Measurements from ENCODE around the gene SRC.
"Not testable (repeated sequence)": the region's sequence is repeated elsewhere in the genome, so short reads cannot be mapped to it uniquely, and the experiment has no call there.

Gene SRC

GRCh38 chr20:37334450-37334849, 11.5 kb upstream of the SRC start:
- DNase-seq (ENCODE audit: extremely low spot score, insufficient read length, low read depth): no peak
- FAIRE-seq: no peak

DNA sequence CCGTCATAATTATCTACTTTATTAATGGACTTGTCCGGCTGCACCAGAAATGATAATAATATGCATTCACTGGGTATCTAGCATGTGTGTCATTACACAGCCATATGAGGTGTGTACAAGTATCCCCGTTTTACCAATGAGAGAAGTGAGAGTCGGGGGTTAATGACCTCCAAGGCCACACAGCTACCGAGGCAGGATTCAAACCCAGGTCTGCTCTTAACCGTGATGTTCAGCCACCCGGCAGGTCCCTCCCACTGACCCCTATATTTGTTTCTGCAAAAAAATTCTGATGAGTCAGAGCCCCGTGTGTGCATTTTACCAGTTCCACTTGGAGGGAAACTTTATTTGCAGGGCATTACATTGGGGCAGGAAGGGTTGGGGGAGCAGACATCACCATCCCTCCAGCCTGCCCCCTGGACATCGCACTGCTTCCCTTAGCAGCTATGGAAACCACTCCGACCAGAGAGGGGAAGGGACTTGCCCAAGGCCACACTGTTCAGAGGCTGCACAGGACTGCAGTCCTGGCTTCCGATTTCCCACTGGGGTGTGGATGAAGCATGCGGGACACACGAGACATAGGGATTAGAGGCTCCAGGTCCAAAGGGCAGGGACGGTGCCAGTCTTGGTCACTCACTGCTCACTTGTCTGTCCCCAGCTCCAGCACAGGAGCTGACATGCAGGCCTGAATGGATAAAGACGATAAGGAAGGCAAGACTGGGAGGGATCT, 10.1 kb upstream of the SRC start:
- DNase-seq (ENCODE audit: extremely low spot score, insufficient read length, low read depth) (no peak), FAIRE-seq (peak; percentile 70)

- DNase-seq (ENCODE audit: extremely low spot score, insufficient read length, low read depth) (peak; percentile 72), FAIRE-seq (peak; percentile 98)
Measured at GRCh38 chr20:37336369-37337207, 9.4 kb upstream of the SRC start.

DNA sequence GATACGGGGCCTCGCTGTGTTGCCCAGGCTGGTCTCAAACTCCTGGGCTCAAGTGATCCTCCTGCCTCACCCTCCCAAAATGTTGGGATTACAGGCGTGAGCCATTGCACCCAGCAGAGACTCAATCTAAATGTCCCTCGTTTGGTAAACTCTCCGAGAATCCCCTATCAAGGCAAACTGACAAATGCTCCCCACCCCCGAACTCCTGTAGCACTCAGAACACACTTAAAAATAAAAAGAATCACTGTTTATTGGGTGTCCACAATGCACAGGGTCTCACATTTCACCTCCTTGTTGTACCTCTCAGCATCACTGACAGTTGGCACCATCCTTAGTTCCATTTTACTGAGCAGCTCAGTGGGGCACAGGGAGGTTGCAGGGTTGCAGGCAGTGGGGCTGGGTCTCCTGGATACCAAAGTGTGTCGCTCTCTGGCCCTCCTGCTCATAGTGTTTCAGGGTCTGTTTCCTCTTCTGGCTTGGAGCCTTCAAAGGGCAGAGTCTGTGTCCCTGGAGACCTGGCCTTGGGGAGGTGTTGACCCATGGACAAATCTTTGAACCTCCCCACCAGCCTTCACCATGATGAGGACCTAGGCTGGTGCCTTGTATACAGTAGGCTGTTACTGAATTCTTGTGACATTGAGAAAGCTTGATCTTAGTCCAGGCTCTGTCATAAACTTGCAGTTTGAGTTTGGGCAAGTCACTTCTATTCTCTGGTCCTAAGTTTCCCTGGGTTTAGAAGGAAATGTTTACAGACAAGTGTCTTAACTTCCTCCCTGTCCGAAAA, 8.5 kb upstream of the SRC start:
- DNase-seq (ENCODE audit: extremely low spot score, insufficient read length, low read depth) (no peak), FAIRE-seq (peak; percentile 75)

DNA sequence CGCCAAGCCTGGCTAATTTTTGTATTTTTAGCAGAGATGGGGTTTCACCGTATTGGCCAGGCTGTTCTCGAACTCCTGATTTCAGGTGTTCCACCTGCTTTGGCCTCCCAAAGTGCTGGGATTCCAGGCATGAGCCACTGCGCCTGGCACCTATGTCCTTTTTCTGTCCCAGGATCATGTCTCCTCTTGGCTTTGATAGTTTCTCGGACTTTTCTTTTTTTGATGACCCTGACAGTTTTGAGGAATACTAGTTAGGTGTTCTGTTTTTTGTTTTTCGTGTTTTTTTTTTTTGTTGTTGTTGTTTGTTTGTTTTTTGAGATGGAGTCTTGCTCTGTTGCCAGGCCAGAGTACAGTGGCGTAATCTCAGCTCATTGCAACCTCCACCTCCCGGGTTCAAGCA, 7.6 kb upstream of the SRC start:
- not testable (repeated sequence) for DNase-seq (ENCODE audit: extremely low spot score, insufficient read length, low read depth); FAIRE-seq

GRCh38 chr20:37339208-37339607, 6.7 kb upstream of the SRC start:
- FAIRE-seq (no peak), DNase-seq (ENCODE audit: extremely low spot score, insufficient read length, low read depth) (no peak)

GRCh38 chr20:37339764-37340109, 6.2 kb upstream of the SRC start:
- DNase-seq (ENCODE audit: extremely low spot score, insufficient read length, low read depth); FAIRE-seq: not testable (repeated sequence)

DNA sequence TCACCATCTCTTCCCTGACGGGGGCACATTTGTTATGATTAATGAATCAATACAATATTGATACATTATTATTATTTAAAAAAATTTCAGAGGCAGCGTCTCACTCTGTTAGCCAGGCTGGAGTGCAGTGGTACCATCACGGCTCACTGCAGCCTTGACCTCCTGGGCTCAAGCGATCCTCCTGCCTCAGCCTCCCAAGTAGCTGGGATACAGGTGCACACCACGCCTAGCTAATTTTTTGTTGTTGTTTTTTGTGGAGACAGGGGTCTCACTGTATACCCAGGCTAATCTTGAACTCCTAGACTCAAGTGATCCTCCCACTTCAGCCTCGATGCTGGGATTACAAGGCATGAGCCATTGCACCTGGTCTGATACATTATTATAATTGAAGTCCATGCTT, 4.9 kb upstream of the SRC start:
- no peak for DNase-seq (ENCODE audit: extremely low spot score, insufficient read length, low read depth)
- FAIRE-seq: no peak

DNA sequence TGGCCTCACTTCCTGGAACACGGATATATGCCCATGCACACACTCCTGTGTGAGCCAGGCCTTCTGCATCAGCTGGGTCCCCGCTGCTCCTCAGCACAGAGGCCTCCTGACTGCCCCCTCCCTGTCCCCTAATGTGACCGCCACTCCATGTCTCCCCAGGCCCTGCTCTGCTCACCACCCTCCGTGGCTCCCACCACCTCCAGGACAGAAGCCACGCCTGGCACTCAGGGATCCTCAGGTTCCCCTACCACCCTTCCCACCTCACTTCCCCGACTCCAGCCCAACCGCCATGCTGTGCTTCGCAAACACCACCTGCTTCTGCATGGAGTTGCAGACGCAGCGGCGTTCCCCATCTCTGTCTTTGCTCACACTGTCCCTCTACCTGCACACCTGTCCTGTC, 4.3 kb upstream of the SRC start:
- no peak for FAIRE-seq
- DNase-seq (ENCODE audit: extremely low spot score, insufficient read length, low read depth): no peak

DNA sequence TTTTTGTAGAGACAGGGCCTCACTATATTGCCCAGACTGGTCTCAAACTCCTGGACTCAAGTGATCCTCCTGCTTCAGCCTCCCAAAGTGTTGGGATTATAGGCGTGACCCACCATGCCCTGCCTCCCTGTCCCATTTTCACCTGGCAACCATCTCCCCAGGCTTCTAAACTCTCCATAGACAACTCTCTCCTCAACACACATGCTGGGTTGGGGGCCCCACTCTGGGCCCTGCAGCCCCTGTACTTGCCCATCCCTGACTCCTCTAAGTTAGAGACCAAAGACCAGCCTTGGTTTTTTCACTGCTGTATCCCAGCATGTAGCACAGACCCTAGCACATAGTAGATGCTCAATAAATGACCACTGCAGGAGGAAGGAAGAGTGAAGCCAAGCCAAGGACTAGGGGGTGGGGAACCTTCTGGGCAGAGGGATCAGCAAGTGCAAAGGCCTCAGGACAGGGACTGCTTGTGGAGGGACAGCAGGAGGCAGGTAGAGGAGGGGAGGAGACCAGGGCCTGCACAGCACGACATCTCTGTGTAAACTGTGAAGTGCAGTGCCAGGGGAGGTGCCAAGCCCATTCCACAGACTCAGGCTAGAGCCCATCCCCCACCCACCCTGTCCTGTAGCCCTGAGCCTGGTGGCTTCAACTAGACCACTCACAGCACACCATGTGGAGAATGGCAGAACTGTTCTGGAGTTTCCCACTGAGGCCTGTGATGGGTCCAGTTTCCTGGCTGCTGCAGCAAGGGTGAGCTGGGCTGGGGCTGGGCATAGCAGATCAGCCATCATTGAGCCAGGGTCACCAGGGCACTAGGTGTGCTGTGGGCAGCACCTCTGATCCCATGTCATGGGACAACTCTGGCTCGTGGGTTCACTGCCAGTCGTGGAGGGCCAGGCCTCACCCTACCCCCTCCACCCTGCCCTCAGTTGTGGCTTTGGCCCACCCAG, 3.4 kb upstream of the SRC start:
- FAIRE-seq (no peak), DNase-seq (ENCODE audit: extremely low spot score, insufficient read length, low read depth) (no peak)

- peak; percentile 47 for FAIRE-seq
- DNase-seq (ENCODE audit: extremely low spot score, insufficient read length, low read depth): no peak
Measured at GRCh38 chr20:37343212-37343993, 2.5 kb upstream of the SRC start.

- no peak for FAIRE-seq
Measured at GRCh38 chr20:37343994-37344355, 2.0 kb upstream of the SRC start.

GRCh38 chr20:37344506-37345338, 1.2 kb upstream of the SRC start:
- no peak for DNase-seq (ENCODE audit: extremely low spot score, insufficient read length, low read depth)
- peak; percentile 66 for FAIRE-seq

More at GRCh38 chr20:37343994-37344355, 2.0 kb upstream of the SRC start:
- no peak for DNase-seq (ENCODE audit: extremely low spot score, insufficient read length, low read depth)

- DNase-seq (ENCODE audit: extremely low spot score, insufficient read length, low read depth): no peak
- no peak for FAIRE-seq
Measured at GRCh38 chr20:37346236-37346534, 245 bp downstream of the SRC start.

- FAIRE-seq: no peak
- no peak for DNase-seq (ENCODE audit: extremely low spot score, insufficient read length, low read depth)
Measured at GRCh38 chr20:37346535-37347346, 801 bp downstream of the SRC start.

DNA sequence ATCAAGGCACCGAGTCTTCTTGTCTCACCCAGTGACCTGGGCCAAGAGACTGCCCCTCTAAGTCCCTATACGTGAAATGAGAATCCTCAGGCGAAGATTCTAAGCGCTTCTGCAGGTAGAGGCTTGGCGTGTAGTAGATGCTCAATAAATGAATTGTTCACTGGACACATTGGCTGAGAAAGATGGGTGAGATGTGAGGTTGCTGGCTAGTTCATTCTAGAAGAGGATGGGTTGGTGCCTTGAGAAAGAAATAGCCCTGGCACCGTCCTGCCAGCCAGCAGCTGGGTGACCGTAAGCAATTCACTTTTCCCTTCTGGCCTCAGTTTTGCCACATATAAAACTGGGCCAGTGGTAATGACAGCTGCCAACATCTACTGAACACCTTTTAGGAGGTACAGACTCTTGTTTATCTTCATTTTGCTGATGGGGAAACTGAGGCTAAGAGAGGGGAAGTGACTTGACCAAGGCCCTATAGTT, 1.4 kb downstream of the SRC start:
- no peak for DNase-seq (ENCODE audit: extremely low spot score, insufficient read length, low read depth)
- no peak for FAIRE-seq

All from GM18507 (cell line).